ENCODE data around the gene KNTC1. TPM values are rescaled to one million over a fixed set of nuclear protein-coding genes. Genes with fewer than 3 reads are reported as not detected.
"Not testable (repeated sequence)": the region's sequence is repeated elsewhere in the genome, so short reads cannot be mapped to it uniquely, and the experiment has no call there.

The KNTC1 gene
- total RNA-seq, 1 experiment from 2014 or later: 65.9 TPM

DNA sequence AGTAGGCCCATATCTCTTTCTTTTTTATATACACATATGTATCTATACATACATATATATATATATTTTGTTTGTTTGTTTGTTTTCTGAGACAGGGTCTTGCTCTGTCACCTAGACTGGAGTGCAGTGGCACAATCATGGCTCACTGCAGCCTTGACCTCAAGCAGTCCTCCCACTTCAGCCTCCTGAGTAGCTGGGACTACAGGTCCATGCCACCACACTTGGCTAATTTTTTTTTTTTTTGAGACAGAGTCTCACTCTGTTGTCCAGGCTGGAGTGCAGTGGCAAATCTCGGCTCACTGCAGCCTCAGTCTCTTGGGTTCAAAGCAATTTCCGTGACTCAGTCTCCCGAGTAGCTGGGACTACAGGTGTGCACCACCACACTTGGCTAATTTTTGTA lies 39.2 kb upstream of the KNTC1 start:
- H3K4me2 ChIP-seq (ENCODE audit: low read depth, low read length, poor library complexity, severe bottlenecking): not testable (repeated sequence)
- peaks cover 60% of the 10 kb centered on the region for H3K36me3 ChIP-seq (ENCODE audit: insufficient read depth, low read length)

DNA sequence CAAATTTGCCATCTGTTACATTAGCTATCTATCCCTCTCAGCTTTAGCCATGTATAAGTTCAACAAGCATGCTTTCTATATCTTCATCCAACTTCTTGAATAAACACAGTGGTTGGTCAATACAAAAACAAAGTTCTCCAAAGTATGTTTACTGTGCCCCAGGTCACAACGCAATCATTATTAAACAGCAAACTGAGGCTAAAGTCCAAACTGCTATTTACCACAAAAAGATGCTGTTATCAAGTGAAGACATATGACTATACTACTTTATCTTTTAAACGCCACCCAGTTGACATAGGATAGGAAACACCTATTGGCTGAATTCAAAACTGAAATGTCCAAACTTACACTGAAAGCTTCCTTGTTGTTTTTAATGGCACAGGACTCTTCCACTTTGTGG lies 38.0 kb upstream of the KNTC1 start:
- Histone ChIP-seq H3K4me2 (ENCODE audit: low read depth, low read length, poor library complexity, severe bottlenecking) (no peak overlapping the region), H2AFZ (ENCODE audit: low read length) (no peak overlapping the region), H4K20me1 (ENCODE audit: insufficient read depth, low read depth, low read length) (no peaks in the 10 kb centered on the region), H3K27me3 (ENCODE audit: low read length) (no peaks in the 10 kb centered on the region), H3K27ac (ENCODE audit: low read length) (no peak overlapping the region), H3K9me3 (ENCODE audit: low read length) (no peaks in the 10 kb centered on the region), H3K4me3 (ENCODE audit: low read length) (no peak overlapping the region), H3K4me1 (ENCODE audit: low read length) (peaks cover 16% of the 10 kb centered on the region), H3K79me2 (ENCODE audit: low read length) (peaks cover 42% of the 10 kb centered on the region), H3K9me2 (replicated peaks; ENCODE audit: insufficient read depth, low read length) (no peaks in the 10 kb centered on the region), H3K36me3 (ENCODE audit: insufficient read depth, low read length) (peaks cover 58% of the 10 kb centered on the region), H3K9ac (ENCODE audit: low read length) (no peak overlapping the region)
- no peak for DNase-seq

More for the DNA sequence above, 39.2 kb upstream of the KNTC1 start:
- not testable (repeated sequence) for H4K20me1 ChIP-seq (ENCODE audit: insufficient read depth, low read depth, low read length); H3K9ac ChIP-seq (ENCODE audit: low read length); H3K9me3 ChIP-seq (ENCODE audit: low read length); H3K9me2 ChIP-seq (replicated peaks; ENCODE audit: insufficient read depth, low read length); H3K27me3 ChIP-seq (ENCODE audit: low read length); H3K4me3 ChIP-seq (ENCODE audit: low read length); H2AFZ ChIP-seq (ENCODE audit: low read length); DNase-seq; H3K27ac ChIP-seq (ENCODE audit: low read length)
- Histone ChIP-seq H3K4me1 (ENCODE audit: low read length) (peaks cover 12% of the 10 kb centered on the region), H3K79me2 (ENCODE audit: low read length) (peaks cover 35% of the 10 kb centered on the region)

- Histone ChIP-seq H3K79me2 (ENCODE audit: low read length) (peaks cover 56% of the 10 kb centered on the region), H3K4me2 (ENCODE audit: low read depth, low read length, poor library complexity, severe bottlenecking) (no peak overlapping the region), H3K27me3 (ENCODE audit: low read length) (no peaks in the 10 kb centered on the region), H3K4me1 (ENCODE audit: low read length) (peaks cover 23% of the 10 kb centered on the region), H3K36me3 (ENCODE audit: insufficient read depth, low read length) (peaks cover 55% of the 10 kb centered on the region), H3K9me3 (ENCODE audit: low read length) (no peaks in the 10 kb centered on the region), H4K20me1 (ENCODE audit: insufficient read depth, low read depth, low read length) (no peaks in the 10 kb centered on the region), H3K4me3 (ENCODE audit: low read length) (no peak overlapping the region), H2AFZ (ENCODE audit: low read length) (no peak overlapping the region), H3K9me2 (replicated peaks; ENCODE audit: insufficient read depth, low read length) (no peaks in the 10 kb centered on the region), H3K27ac (ENCODE audit: low read length) (no peak overlapping the region), H3K9ac (ENCODE audit: low read length) (no peak overlapping the region)
- no peak for DNase-seq
Observed at GRCh38 chr12:122491991-122492390, 35.1 kb upstream of the KNTC1 start.

- H2AFZ ChIP-seq (ENCODE audit: low read length); H3K27ac ChIP-seq (ENCODE audit: low read length); H3K4me3 ChIP-seq (ENCODE audit: low read length); H4K20me1 ChIP-seq (ENCODE audit: insufficient read depth, low read depth, low read length); H3K4me2 ChIP-seq (ENCODE audit: low read depth, low read length, poor library complexity, severe bottlenecking); H3K27me3 ChIP-seq (ENCODE audit: low read length); H3K9me2 ChIP-seq (replicated peaks; ENCODE audit: insufficient read depth, low read length); H3K9me3 ChIP-seq (ENCODE audit: low read length); H3K9ac ChIP-seq (ENCODE audit: low read length); DNase-seq: not testable (repeated sequence)
- H3K36me3 ChIP-seq (ENCODE audit: insufficient read depth, low read length): peaks cover 46% of the 10 kb centered on the region
- peaks cover 68% of the 10 kb centered on the region for H3K79me2 ChIP-seq (ENCODE audit: low read length)
- peaks cover 25% of the 10 kb centered on the region for H3K4me1 ChIP-seq (ENCODE audit: low read length)
Observed at GRCh38 chr12:122493222-122493621, 33.8 kb upstream of the KNTC1 start.

DNA sequence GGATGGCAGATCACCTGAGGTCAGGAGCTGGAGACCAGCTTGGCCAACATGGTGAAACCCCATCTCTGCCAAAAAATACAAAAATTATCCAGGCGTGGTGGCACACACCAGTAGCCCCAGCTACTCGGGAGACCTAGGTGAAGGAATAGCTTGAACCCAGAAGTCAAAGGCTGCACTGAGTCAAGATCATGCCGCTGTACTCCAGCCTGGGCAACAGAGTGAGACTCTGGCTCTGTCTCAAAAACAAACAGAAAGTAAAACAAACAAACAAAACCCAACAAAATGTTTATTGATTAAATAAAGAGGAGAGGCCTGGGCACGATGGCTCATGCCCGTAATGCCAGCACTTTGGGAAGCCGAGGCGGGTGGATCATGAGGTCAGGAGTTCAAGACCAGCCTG lies 31.8 kb upstream of the KNTC1 start:
- Histone ChIP-seq H3K36me3 (ENCODE audit: insufficient read depth, low read length) (peaks cover 29% of the 10 kb centered on the region), H3K27me3 (ENCODE audit: low read length) (no peaks in the 10 kb centered on the region)

DNA sequence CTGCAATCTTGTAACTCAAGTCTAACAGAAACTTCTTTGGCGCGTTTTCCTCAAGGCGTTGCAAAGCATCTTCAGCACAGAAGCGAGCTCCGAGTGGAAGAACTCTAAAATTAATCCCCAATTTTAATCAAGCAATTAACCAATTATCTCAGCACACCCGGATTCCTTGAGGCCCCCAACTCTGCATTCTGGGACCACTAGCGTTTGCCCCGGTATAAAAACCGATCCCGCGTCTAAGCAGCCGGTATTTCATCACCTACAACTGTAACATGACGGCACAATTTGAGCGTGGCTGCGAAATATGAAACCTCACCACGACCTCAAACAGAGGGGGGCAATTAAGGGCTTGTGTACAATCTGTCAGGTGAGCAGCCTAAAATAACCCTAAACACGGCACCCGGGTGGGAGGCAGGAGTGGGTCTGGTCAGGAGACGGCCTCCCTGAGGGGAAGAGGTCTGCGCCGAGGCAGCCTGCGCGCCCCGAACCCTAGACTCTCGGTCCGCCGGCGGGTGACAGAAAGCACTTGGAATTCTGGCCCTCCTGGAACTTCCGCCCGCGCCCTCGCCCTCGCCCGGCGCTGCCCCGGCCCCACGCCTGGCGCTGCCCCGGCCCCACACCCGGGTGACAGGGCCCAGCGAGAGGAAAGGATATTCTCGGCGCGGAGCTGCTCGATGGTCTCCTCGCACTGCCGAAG lies 26.9 kb upstream of the KNTC1 start:
- peak; percentile 90 for DNase-seq
- Histone ChIP-seq H3K79me2 (ENCODE audit: low read length) (peaks cover 51% of the 10 kb centered on the region), H3K9me3 (ENCODE audit: low read length) (no peaks in the 10 kb centered on the region), H3K27me3 (ENCODE audit: low read length) (no peaks in the 10 kb centered on the region), H3K4me1 (ENCODE audit: low read length) (peaks cover 52% of the 10 kb centered on the region), H3K4me3 (ENCODE audit: low read length) (peak overlapping the region; percentile 91), H3K9me2 (replicated peaks; ENCODE audit: insufficient read depth, low read length) (no peaks in the 10 kb centered on the region), H3K36me3 (ENCODE audit: insufficient read depth, low read length) (peaks cover 18% of the 10 kb centered on the region; the same call in 1 of the 2 replicates), H4K20me1 (ENCODE audit: insufficient read depth, low read depth, low read length) (no peaks in the 10 kb centered on the region), H3K9ac (ENCODE audit: low read length) (peak overlapping the region; percentile 94), H3K4me2 (ENCODE audit: low read depth, low read length, poor library complexity, severe bottlenecking) (peak overlapping the region; percentile 75), H2AFZ (ENCODE audit: low read length) (peak overlapping the region; percentile 24; the same call in 1 of the 2 replicates), H3K27ac (ENCODE audit: low read length) (peak overlapping the region; percentile 90)

More for the DNA sequence above, 31.8 kb upstream of the KNTC1 start:
- no peaks in the 10 kb centered on the region for H3K9me2 ChIP-seq (replicated peaks; ENCODE audit: insufficient read depth, low read length)
- DNase-seq: no peak
- no peak overlapping the region; the same call in 1 of the 2 replicates for H3K9ac ChIP-seq (ENCODE audit: low read length)
- no peaks in the 10 kb centered on the region for H4K20me1 ChIP-seq (ENCODE audit: insufficient read depth, low read depth, low read length)
- H3K79me2 ChIP-seq (ENCODE audit: low read length): peaks cover 78% of the 10 kb centered on the region
- no peak overlapping the region for H2AFZ ChIP-seq (ENCODE audit: low read length)
- no peak overlapping the region for H3K4me3 ChIP-seq (ENCODE audit: low read length)
- no peak overlapping the region for H3K27ac ChIP-seq (ENCODE audit: low read length)
- H3K4me1 ChIP-seq (ENCODE audit: low read length): peaks cover 34% of the 10 kb centered on the region
- H3K9me3 ChIP-seq (ENCODE audit: low read length): no peaks in the 10 kb centered on the region
- no peak overlapping the region for H3K4me2 ChIP-seq (ENCODE audit: low read depth, low read length, poor library complexity, severe bottlenecking)

DNA sequence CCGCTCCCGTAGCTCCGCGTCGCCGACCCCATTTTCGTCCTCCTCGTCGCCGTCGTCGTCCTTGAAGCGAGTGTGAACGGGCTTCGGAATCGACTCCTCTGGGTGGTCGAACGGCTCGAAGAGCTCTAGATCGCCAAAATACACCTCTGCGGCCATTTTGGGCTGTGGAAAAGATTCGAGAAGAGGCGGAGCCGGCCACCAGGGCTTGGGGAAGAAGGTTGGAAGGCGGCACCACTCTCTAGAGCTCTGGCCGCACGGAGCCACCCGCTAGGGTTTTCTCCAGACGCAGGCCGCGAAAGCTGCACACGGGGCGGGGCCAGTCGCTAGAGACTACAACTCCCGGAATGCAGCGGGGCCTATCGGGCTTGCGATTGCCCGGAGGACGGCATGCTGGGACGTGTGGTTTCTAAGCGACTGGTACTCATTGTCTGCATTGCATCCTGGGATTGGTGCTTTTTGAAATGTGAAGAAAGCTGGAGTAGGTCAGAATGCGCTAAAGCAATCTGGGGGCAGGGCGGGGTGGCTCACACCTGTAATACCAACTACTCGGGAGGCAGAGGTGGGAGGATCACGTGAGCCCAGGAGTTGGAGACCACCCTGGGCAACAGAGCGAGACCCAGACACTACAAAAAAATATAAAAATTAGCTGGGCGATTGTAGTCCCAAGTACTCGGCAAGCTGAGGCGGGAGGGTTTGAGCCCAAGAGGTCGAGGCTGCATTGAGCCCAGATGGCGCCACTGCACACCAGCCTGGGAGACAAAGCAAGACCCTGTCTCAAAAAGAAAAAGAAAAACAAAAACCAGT lies 26.2 kb upstream of the KNTC1 start, which contains the start of gene ZCCHC8:
TSS of gene ZCCHC8 (minus strand) at position 248 of the 804 bp plus-strand sequence. CDS start at position 156, 92 bp downstream.
- Histone ChIP-seq H3K27ac (ENCODE audit: low read length) (peak within 1 kb of the TSS; percentile 90), H3K4me2 (ENCODE audit: low read depth, low read length, poor library complexity, severe bottlenecking) (peak within 1 kb of the TSS; percentile 75), H3K27me3 (ENCODE audit: low read length) (no peaks in the 10 kb centered on the region), H3K4me1 (ENCODE audit: low read length) (peaks cover 48% of the 10 kb centered on the region), H3K79me2 (ENCODE audit: low read length) (peaks cover 45% of the 10 kb centered on the region), H3K9me2 (replicated peaks; ENCODE audit: insufficient read depth, low read length) (no peaks in the 10 kb centered on the region), H3K9ac (ENCODE audit: low read length) (peak within 1 kb of the TSS; percentile 94), H2AFZ (ENCODE audit: low read length) (peak within 1 kb of the TSS; percentile 24; the same call in 1 of the 2 replicates), H3K36me3 (ENCODE audit: insufficient read depth, low read length) (peaks cover 21% of the 10 kb centered on the region; the same call in 1 of the 2 replicates), H3K4me3 (ENCODE audit: low read length) (peak within 1 kb of the TSS; percentile 91), H3K9me3 (ENCODE audit: low read length) (no peaks in the 10 kb centered on the region), H4K20me1 (ENCODE audit: insufficient read depth, low read depth, low read length) (no peaks in the 10 kb centered on the region)
- peak; percentile 99 for DNase-seq

GRCh38 chr12:122501489-122501989 lies 25.5 kb upstream of the KNTC1 start:
- DNase-seq: no peak
- Histone ChIP-seq H3K27ac (ENCODE audit: low read length) (peak overlapping the region; percentile 75), H2AFZ (ENCODE audit: low read length) (no peak overlapping the region), H3K9me2 (replicated peaks; ENCODE audit: insufficient read depth, low read length) (no peaks in the 10 kb centered on the region), H3K79me2 (ENCODE audit: low read length) (peaks cover 40% of the 10 kb centered on the region), H3K36me3 (ENCODE audit: insufficient read depth, low read length) (peaks cover 26% of the 10 kb centered on the region; the same call in 1 of the 2 replicates), H3K9ac (ENCODE audit: low read length) (peak overlapping the region; percentile 52), H3K4me2 (ENCODE audit: low read depth, low read length, poor library complexity, severe bottlenecking) (peak overlapping the region; percentile 75), H3K9me3 (ENCODE audit: low read length) (no peaks in the 10 kb centered on the region), H3K4me1 (ENCODE audit: low read length) (peaks cover 48% of the 10 kb centered on the region), H3K4me3 (ENCODE audit: low read length) (peak overlapping the region; percentile 58; the same call in 1 of the 2 replicates), H3K27me3 (ENCODE audit: low read length) (no peaks in the 10 kb centered on the region), H4K20me1 (ENCODE audit: insufficient read depth, low read depth, low read length) (no peaks in the 10 kb centered on the region)
